Testis (tissue), 3 donors: ENCODE data around the gene KLHL22. TPM values are rescaled to one million over a fixed set of nuclear protein-coding genes. Genes with fewer than 3 reads are reported as not detected.

ENCODE experiments used
- DNase-seq: peaks from one replicate; pipeline ENCODE4 v3.0.0-alpha.2; 2019
- H3K27ac ChIP-seq, 2 donors: fragments of 200-600 bp; sonication (generic); one replicate each; pipeline ENCODE4 v1.5.1; 2019
- H3K27me3 ChIP-seq: fragments of 200-600 bp; sonication (generic); one replicate; pipeline ENCODE4 v1.5.1; 2019
- H3K36me3 ChIP-seq: fragments of 200-600 bp; sonication (generic); one replicate; pipeline ENCODE4 v1.5.1; 2017; ENCODE audit warnings: low read depth; ENCODE audit errors: missing control alignments
- H3K4me1 ChIP-seq: fragments of 200-600 bp; sonication (generic); one replicate; pipeline ENCODE4 v1.5.1; 2019
- H3K4me3 ChIP-seq, 2 donors: fragments of 200-600 bp; sonication (generic); one replicate each; pipeline ENCODE4 v1.5.1; 2017 to 2019
- H3K9me3 ChIP-seq: fragments of 200-600 bp; sonication (generic); one replicate; pipeline ENCODE4 v1.5.1; 2017
- POLR2A ChIP-seq: fragments of 450-650 bp; IDR thresholded peaks from one replicate; pipeline ENCODE4 v1.6.1; 2017; ENCODE audit warnings: antibody characterized with exemption, mild to moderate bottlenecking, moderate library complexity
- WGBS, 2 donors: methylation state at CpG; one replicate each; pipeline ENCODE4 v1.1.5; 2018; 5-methylcytosine and 5-hydroxymethylcytosine counted together
- intact Hi-C: fragments of 100-400 bp; cut with DNase I; formaldehyde crosslinking; loops from one replicate; pipeline ENCODE4 v1.15.1; 2023; ENCODE audit warnings: low total_unique reads
- polyA plus RNA-seq: library from polyadenylated mRNA; stranded (reverse); fragments of 350-450 nt; fragmentation: Illumina TruSeq; extraction: RNeasy Lipid Tissue Mini Kit (QIAGEN cat#74804); gene quantifications from one replicate; pipeline ENCODE4 v1.2.3, GENCODE V29; 2014; ENCODE audit warnings: low read depth, low replicate concordance; ENCODE audit not compliant: insufficient read depth
- total RNA-seq, 2 donors: library from RNA; depleted of rRNA; stranded (reverse); fragments of >200 nt; gene quantifications; one replicate each; pipeline ENCODE4 v1.2.3, GENCODE V29; 2016
- TF ChIP-seq, protein P1 (sequence below), 3 experiments: fragments of 450-650 bp in 2 of 3; fragments of 200-600 bp in 1 of 3; sonication (generic) in 1 of 3; IDR thresholded peaks; one replicate each; pipeline ENCODE4 v1.5.1; 2016 to 2019; ENCODE audit warnings: antibody characterized with exemption in 3 of 3, mild to moderate bottlenecking in 2 of 3, moderate library complexity in 1 of 3

The KLHL22 gene
- total and polyA plus RNA-seq, 3 donors from 2014 or later: 18.1 to 41.7 (median 39.8) TPM

- Histone ChIP-seq H3K27me3 (no peaks in the 10 kb centered on the region), H3K4me1 (peaks cover 25% of the 10 kb centered on the region), H3K36me3 (no peaks in the 10 kb centered on the region), H3K9me3 (no peaks in the 10 kb centered on the region), H3K4me3 (no peak overlapping the region), H3K27ac (no peak overlapping the region)
- intact Hi-C loops: loop anchor here (10.0 kb wide), 1 partner anchor 67 kb away; the partner anchor contains the start of gene KLHL22
- TF ChIP-seq POLR2A: no peak
- TF ChIP-seq, protein P1, sequence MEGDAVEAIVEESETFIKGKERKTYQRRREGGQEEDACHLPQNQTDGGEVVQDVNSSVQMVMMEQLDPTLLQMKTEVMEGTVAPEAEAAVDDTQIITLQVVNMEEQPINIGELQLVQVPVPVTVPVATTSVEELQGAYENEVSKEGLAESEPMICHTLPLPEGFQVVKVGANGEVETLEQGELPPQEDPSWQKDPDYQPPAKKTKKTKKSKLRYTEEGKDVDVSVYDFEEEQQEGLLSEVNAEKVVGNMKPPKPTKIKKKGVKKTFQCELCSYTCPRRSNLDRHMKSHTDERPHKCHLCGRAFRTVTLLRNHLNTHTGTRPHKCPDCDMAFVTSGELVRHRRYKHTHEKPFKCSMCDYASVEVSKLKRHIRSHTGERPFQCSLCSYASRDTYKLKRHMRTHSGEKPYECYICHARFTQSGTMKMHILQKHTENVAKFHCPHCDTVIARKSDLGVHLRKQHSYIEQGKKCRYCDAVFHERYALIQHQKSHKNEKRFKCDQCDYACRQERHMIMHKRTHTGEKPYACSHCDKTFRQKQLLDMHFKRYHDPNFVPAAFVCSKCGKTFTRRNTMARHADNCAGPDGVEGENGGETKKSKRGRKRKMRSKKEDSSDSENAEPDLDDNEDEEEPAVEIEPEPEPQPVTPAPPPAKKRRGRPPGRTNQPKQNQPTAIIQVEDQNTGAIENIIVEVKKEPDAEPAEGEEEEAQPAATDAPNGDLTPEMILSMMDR (IDR thresholded peaks at IDR 0.05): no peak
- DNase-seq: no peak
- 94 to 95% methylated on average over 8 of the region's 8 CpGs for WGBS, 2 donors
Observed at GRCh38 chr22:20427104-20427944, 68.3 kb downstream of the KLHL22 start.

DNA sequence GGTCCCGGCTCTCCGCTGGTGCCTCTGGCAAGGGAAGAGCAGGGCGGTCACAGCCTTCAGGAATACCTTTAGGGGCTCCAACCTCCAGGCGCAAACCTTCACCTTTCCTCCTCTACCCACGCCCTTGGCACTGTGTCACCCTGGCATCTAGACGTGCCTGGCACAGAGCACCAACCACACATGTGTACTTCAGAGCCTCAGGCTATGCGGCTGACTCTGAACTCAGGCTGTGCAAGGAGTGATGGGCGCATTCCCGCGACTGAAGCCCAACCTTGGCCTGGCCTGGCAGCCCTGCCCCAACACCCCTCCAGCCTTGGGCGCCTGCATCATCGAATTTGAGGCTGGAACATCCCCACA, 69.4 kb downstream of the KLHL22 start:
- H3K27me3 ChIP-seq: no peaks in the 10 kb centered on the region
- H3K4me1 ChIP-seq: peaks cover 25% of the 10 kb centered on the region
- H3K27ac ChIP-seq: no peak overlapping the region
- intact Hi-C loops: loop anchor here (10.0 kb wide), 1 partner anchor 69 kb away; the partner anchor contains the start of gene KLHL22
- H3K9me3 ChIP-seq: no peaks in the 10 kb centered on the region
- H3K4me3 ChIP-seq: peak overlapping the region in 1 of 2 donors; percentile 31
- DNase-seq: no peak
- 81 to 87% methylated on average over 10 to 12 of the region's 12 CpGs for WGBS, 2 donors
- TF ChIP-seq, protein P1 (IDR thresholded peaks at IDR 0.05): no peak
- no peak for TF ChIP-seq POLR2A
- no peaks in the 10 kb centered on the region for H3K36me3 ChIP-seq

DNA sequence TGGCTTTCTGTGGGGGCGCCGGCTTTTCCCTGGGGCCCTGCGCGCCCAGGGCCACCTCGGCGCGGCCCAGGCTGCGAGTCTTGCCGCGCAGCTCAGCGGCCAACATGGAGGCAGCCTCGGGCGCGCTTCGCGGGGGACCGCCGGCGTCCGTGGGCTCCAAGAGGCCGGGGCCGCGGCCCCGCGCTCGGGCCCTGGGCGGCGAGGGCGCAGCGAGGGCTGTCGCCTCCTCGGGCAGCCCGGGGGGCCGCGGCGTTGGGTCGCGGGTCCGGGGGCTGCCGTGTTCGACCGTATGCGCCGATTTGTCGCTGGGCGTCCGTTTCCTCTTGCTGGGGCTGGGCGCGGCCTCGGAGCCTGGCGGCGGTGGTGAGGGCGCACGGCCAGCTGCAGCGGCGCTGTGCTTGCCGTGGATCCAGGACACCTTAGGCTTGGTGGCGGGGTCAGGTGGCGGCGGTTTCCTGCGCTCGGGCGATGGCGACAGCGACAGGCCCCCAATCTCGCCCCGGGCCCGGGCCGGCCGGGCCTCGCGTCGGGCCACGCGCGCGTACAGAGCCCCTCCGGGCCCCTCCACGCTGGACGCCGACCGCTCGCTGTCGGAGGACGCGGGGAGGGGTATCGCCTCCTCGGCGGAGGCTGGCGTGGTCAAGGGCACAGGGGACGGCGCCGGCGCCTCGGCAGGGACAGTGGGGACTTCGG, 69.9 kb downstream of the KLHL22 start:
- intact Hi-C loops: loop anchor here (10.0 kb wide), 1 partner anchor 69 kb away; the partner anchor contains the start of gene KLHL22
- Histone ChIP-seq H3K9me3 (no peaks in the 10 kb centered on the region), H3K27ac (no peak overlapping the region), H3K36me3 (no peaks in the 10 kb centered on the region), H3K4me1 (peaks cover 25% of the 10 kb centered on the region), H3K27me3 (no peaks in the 10 kb centered on the region), H3K4me3 (peak overlapping the region; percentile 42 to 50)
- no peak for DNase-seq
- TF ChIP-seq, protein P1 (IDR thresholded peaks at IDR 0.05): no peak
- no peak for TF ChIP-seq POLR2A
- WGBS, 2 donors: 64 to 81% methylated on average over 25 to 92 of the region's 96 CpGs

DNA sequence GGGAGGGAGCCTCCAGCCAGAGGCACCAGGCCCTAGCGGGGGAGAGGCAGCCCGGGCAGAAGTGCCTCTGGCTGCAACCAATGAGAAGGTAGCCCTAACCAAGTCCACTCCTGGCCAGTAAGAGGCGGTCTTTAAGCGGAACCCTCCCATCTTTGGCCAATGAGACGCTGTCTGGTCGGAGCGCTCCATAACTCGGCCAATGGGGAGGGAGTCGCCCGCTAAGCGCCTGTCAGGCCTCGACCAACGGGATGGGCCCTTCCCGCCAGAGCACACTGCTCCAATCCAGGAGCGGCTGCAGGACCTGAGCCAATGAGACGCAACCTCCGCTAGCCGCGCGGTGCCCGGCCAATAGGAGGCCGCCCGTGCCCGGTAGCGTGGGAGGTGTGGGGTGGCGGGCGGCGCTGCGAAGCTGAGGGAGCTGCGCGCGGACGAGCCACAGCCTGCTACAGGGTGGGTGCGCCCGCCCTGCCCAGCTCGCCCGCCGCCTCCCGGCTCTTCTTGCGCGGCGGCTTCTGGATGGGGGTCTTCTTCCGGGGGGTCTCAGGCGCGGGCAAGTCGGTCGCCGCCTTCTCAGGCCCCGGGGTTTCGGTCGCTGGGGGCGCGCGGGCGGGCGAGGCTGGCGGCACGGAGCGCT, 70.5 kb downstream of the KLHL22 start:
- no peaks in the 10 kb centered on the region for H3K36me3 ChIP-seq
- intact Hi-C loops: loop anchor here (10.0 kb wide), 1 partner anchor 70 kb away; the partner anchor contains the start of gene KLHL22
- TF ChIP-seq, protein P1 (IDR thresholded peaks at IDR 0.05): no peak
- no peak for TF ChIP-seq POLR2A
- H3K27ac ChIP-seq: peak overlapping the region in 1 of 2 donors; percentile 71
- H3K4me1 ChIP-seq: peaks cover 25% of the 10 kb centered on the region
- peak overlapping the region; percentile 42 to 50 for H3K4me3 ChIP-seq
- no peaks in the 10 kb centered on the region for H3K27me3 ChIP-seq
- WGBS, 2 donors: 75% methylated on average over 58 of the region's 59 CpGs; no CpG with 5 or more reads in 1 of the 2 donors
- peak; percentile 84 for DNase-seq
- no peaks in the 10 kb centered on the region for H3K9me3 ChIP-seq
